22Rv1 (cell line): ENCODE data around the gene ITPKB.

ENCODE experiments used
- CTCF ChIP-seq: fragments of 450-650 bp; IDR thresholded peaks from 2 replicates; pipeline ENCODE4 v1.5.1; 2017; ENCODE audit warnings: mild to moderate bottlenecking
- ZFX ChIP-seq: fragments of 450-650 bp; IDR thresholded peaks from 2 replicates; pipeline ENCODE4 v1.6.1; 2017; ENCODE audit warnings: antibody characterized with exemption, borderline replicate concordance

GRCh38 chr1:226736001-226736907 lies 2.8 kb downstream of the ITPKB start:
- TF ChIP-seq CTCF (no peak), ZFX (no peak)
